HepG2 (cell line): Measurements from ENCODE around the gene SSX2IP. TPM values are rescaled to one million over a fixed set of nuclear protein-coding genes. Genes with fewer than 3 reads are reported as not detected.
A peak's percentile ranks its signal among the peaks of the same experiment; 100 is the strongest.

Experiments
- GPBP1L1 ChIP-seq: sonication (generic); formaldehyde crosslinking; IDR thresholded peaks from 2 replicates; pipeline ENCODE4 v1.5.0; 2020; ENCODE audit warnings: mild to moderate bottlenecking, missing genetic modification reagents
- HIVEP1 ChIP-seq: sonication (generic); formaldehyde crosslinking; IDR thresholded peaks from 2 replicates; pipeline ENCODE4 v1.4.0; 2020; ENCODE audit warnings: mild to moderate bottlenecking, missing genetic modification reagents
- HNRNPUL1 ChIP-seq: fragments of 200-400 bp; formaldehyde crosslinking; IDR thresholded peaks from 2 replicates; pipeline ENCODE4 v1.6.1; 2017; ENCODE audit warnings: low read depth, mild to moderate bottlenecking, low read length, moderate library complexity
- KAT7 ChIP-seq: IDR thresholded peaks from 2 replicates; pipeline ENCODE4 v1.6.1; 2018; ENCODE audit warnings: borderline replicate concordance, missing compliant biosample characterization
- MED8 ChIP-seq: sonication (generic); formaldehyde crosslinking; IDR thresholded peaks from 2 replicates; pipeline ENCODE4 v1.8.1; 2023; ENCODE audit warnings: mild to moderate bottlenecking, missing genetic modification reagents; ENCODE audit not compliant: insufficient replicate concordance
- MYC ChIP-seq: sonication (generic); formaldehyde crosslinking; IDR thresholded peaks from 2 replicates; pipeline ENCODE4 v1.9.0; 2021; ENCODE audit warnings: missing genetic modification reagents, borderline replicate concordance
- MYNN ChIP-seq: sonication (generic); formaldehyde crosslinking; IDR thresholded peaks from 2 replicates; pipeline ENCODE4 v1.4.0; 2020; ENCODE audit warnings: mild to moderate bottlenecking, low read depth, missing genetic modification reagents
- NFYB ChIP-seq: sonication (generic); formaldehyde crosslinking; IDR thresholded peaks from 2 replicates; pipeline ENCODE4 v1.4.0; 2020; ENCODE audit warnings: missing genetic modification reagents
- PAXIP1 ChIP-seq: sonication (generic); formaldehyde crosslinking; conservative IDR thresholded peaks from 2 replicates; pipeline ENCODE4 v1.4.0; 2020; ENCODE audit warnings: mild to moderate bottlenecking, missing genetic modification reagents, moderate library complexity
- POLR2G ChIP-seq: fragments of 200-400 bp; formaldehyde crosslinking; IDR thresholded peaks from 2 replicates; pipeline ENCODE4 v1.6.1; 2018; ENCODE audit warnings: mild to moderate bottlenecking, low read depth, low read length, moderate library complexity
- RARA ChIP-seq: IDR thresholded peaks from 2 replicates; pipeline ENCODE4 v1.6.1; 2016; ENCODE audit warnings: missing genetic modification reagents, missing compliant biosample characterization
- REPIN1 ChIP-seq: sonication (generic); formaldehyde crosslinking; IDR thresholded peaks from 2 replicates; pipeline ENCODE4 v1.8.0; 2022; ENCODE audit warnings: missing genetic modification reagents, low read depth, mild to moderate bottlenecking, borderline replicate concordance
- SALL1 ChIP-seq: sonication (generic); formaldehyde crosslinking; IDR thresholded peaks from 2 replicates; pipeline ENCODE4 v1.8.0; 2022; ENCODE audit warnings: mild to moderate bottlenecking, missing genetic modification reagents
- TGIF2 ChIP-seq: IDR thresholded peaks from 2 replicates; pipeline ENCODE4 v1.6.1; 2016; ENCODE audit warnings: control low read depth, missing compliant biosample characterization
- THAP11 ChIP-seq: IDR thresholded peaks from 2 replicates; pipeline ENCODE4 v1.6.1; 2016; ENCODE audit warnings: missing biosample characterization, missing genetic modification reagents
- ZBTB25 ChIP-seq: IDR thresholded peaks from 2 replicates; pipeline ENCODE4 v1.6.1; 2018; ENCODE audit warnings: missing genetic modification reagents
- ZNF160 ChIP-seq: sonication (generic); formaldehyde crosslinking; IDR thresholded peaks from 2 replicates; pipeline ENCODE4 v1.8.0; 2022; ENCODE audit warnings: mild to moderate bottlenecking, inconsistent platforms, missing genetic modification reagents
- ZNF24 ChIP-seq: fragments of 450-650 bp; IDR thresholded peaks from 2 replicates; pipeline ENCODE4 v1.6.1; 2017; ENCODE audit warnings: antibody characterized with exemption, mild to moderate bottlenecking
- ZNF441 ChIP-seq: sonication (generic); formaldehyde crosslinking; IDR thresholded peaks from 2 replicates; pipeline ENCODE4 v1.7.0; 2021; ENCODE audit warnings: missing genetic modification reagents, borderline replicate concordance
- ZNF576 ChIP-seq: sonication (generic); formaldehyde crosslinking; IDR thresholded peaks from 2 replicates; pipeline ENCODE4 v1.4.0; 2020; ENCODE audit warnings: mild to moderate bottlenecking, missing genetic modification reagents
- ZNF704 ChIP-seq: sonication (generic); formaldehyde crosslinking; IDR thresholded peaks from 2 replicates; pipeline ENCODE4 v1.8.1; 2023; ENCODE audit warnings: mild to moderate bottlenecking, inconsistent platforms, moderate library complexity, missing genetic modification reagents, borderline replicate concordance
- ZNF737 ChIP-seq: sonication (generic); formaldehyde crosslinking; IDR thresholded peaks from 2 replicates; pipeline ENCODE4 v1.5.0; 2020; ENCODE audit warnings: missing genetic modification reagents, mild to moderate bottlenecking, borderline replicate concordance
- ZNF780A ChIP-seq: sonication (generic); formaldehyde crosslinking; IDR thresholded peaks from 2 replicates; pipeline ENCODE4 v1.8.0; 2022; ENCODE audit warnings: mild to moderate bottlenecking, missing genetic modification reagents, moderate library complexity
- polyA plus RNA-seq, 8 experiments: library from polyadenylated mRNA; depleted of rRNA in 3 of 8; stranded (reverse) in 7 of 8; unstranded in 1 of 8; fragments of >200 nt; fragmentation: Illumina TruSeq in 4 of 8; extraction: Trizol in 4 of 8; gene quantifications; 2 replicates each; pipeline versions ENCODE4 v1.2.1 to v1.2.3, GENCODE V29; 2011 to 2016; ENCODE audit warnings: low read depth in 4 of 8, missing spikeins in 1 of 8, mixed read lengths in 1 of 8; ENCODE audit not compliant: insufficient read depth in 1 of 8
- total RNA-seq, 5 experiments: library from RNA; depleted of rRNA; stranded (reverse); fragments of >200 nt; fragmentation: Illumina TruSeq; extraction: Trizol; gene quantifications; 2 replicates each; pipeline ENCODE4 v1.2.3, GENCODE V29; 2016; ENCODE audit warnings: low read depth in 1 of 5

SSX2IP gene
- total and polyA plus RNA-seq, 2 of the 13 experiments (the other 11 are each of a cell fraction or from before 2014, with no cell fraction given), result 2.7 to 23.7 TPM

- TF ChIP-seq NFYB (CRISPR knock-in tag) (peak; percentile 81), REPIN1 (CRISPR knock-in tag) (no peak), MED8 (peak; percentile 47), RARA (CRISPR knock-in tag) (0 out of 2 replicates have a peak, but pooled peaks have one; percentile 13), TGIF2 (CRISPR knock-in tag) (no peak), POLR2G (peak; percentile 77), THAP11 (peak; percentile 54; the same call in 1 of the 2 replicates), ZNF780A (CRISPR knock-in tag) (no peak), ZNF704 (CRISPR knock-in tag) (no peak), KAT7 (CRISPR knock-in tag) (no peak), ZBTB25 (CRISPR knock-in tag) (peak; percentile 73), HIVEP1 (0 out of 2 replicates have a peak, but pooled peaks have one; percentile 60), ZNF737 (CRISPR knock-in tag) (no peak), ZNF160 (no peak), ZNF441 (CRISPR knock-in tag) (0 out of 2 replicates have a peak, but pooled peaks have one; percentile 40), ZNF24 (no peak), MYNN (CRISPR knock-in tag) (no peak), MYC (CRISPR knock-in tag) (peak; percentile 57; the same call in 1 of the 2 replicates), ZNF576 (no peak), GPBP1L1 (no peak), PAXIP1 (0 out of 2 replicates have a peak, but pooled peaks have one; percentile 32), HNRNPUL1 (no peak), SALL1 (CRISPR knock-in tag) (peak; percentile 46; the same call in 1 of the 2 replicates)
These were observed at the start of gene SSX2IP (continued) for GRCh38 chr1:84690397-84691121.
